KMS-11 (cell line): ENCODE measurements around the gene MYADM.

Source experiments
- H2AFZ ChIP-seq: fragments of 200-600 bp; sonication (generic); 2 replicates; pipeline ENCODE4 v1.6.1; 2016; ENCODE audit warnings: antibody characterized with exemption, mixed run types, low read depth
- H3K27ac ChIP-seq: fragments of 200-600 bp; sonication (generic); 2 replicates; pipeline ENCODE4 v1.6.1; 2016; ENCODE audit warnings: mild to moderate bottlenecking, mixed run types
- H3K27me3 ChIP-seq: fragments of 200-600 bp; sonication (generic); 2 replicates; pipeline ENCODE4 v1.6.1; 2017; ENCODE audit warnings: mild to moderate bottlenecking, low read depth, mixed run types, moderate library complexity; ENCODE audit not compliant: insufficient read depth
- H3K36me3 ChIP-seq: fragments of 200-600 bp; sonication (generic); 2 replicates; pipeline ENCODE4 v1.6.1; 2017; ENCODE audit warnings: mild to moderate bottlenecking, mixed run types; ENCODE audit not compliant: insufficient read depth
- H3K4me1 ChIP-seq: fragments of 200-600 bp; sonication (generic); 2 replicates; pipeline ENCODE4 v1.6.1; 2016; ENCODE audit warnings: mild to moderate bottlenecking, low read depth, mixed run types; ENCODE audit not compliant: poor library complexity, severe bottlenecking
- H3K4me2 ChIP-seq: fragments of 200-600 bp; sonication (generic); 2 replicates; pipeline ENCODE4 v1.7.0; 2016; ENCODE audit warnings: mild to moderate bottlenecking, mixed run types
- H3K4me3 ChIP-seq: fragments of 200-600 bp; sonication (generic); IDR thresholded peaks from 2 replicates; pipeline ENCODE4 v1.6.1; 2017; ENCODE audit warnings: low read depth, low read length, mixed read lengths; ENCODE audit not compliant: insufficient read depth
- H3K79me2 ChIP-seq: fragments of 200-600 bp; sonication (generic); 2 replicates; pipeline ENCODE4 v1.6.1; 2016; ENCODE audit warnings: low read depth, mixed run types; ENCODE audit not compliant: insufficient read depth
- H3K9ac ChIP-seq: fragments of 200-600 bp; sonication (generic); 2 replicates; pipeline ENCODE4 v1.6.1; 2016; ENCODE audit warnings: mild to moderate bottlenecking, mixed run types
- H4K20me1 ChIP-seq: fragments of 200-600 bp; sonication (generic); 2 replicates; pipeline ENCODE4 v1.6.1; 2016; ENCODE audit warnings: mild to moderate bottlenecking, mixed run types; ENCODE audit not compliant: insufficient read depth
- CTCF ChIP-seq: fragments of 200-600 bp; sonication (generic); conservative IDR thresholded peaks from 2 replicates; pipeline ENCODE4 v1.6.1; 2017; ENCODE audit warnings: low read depth, mild to moderate bottlenecking, antibody characterized with exemption, low read length, moderate library complexity, mixed read lengths

MYADM gene

GRCh38 chr19:53892301-53892980 lies 24.8 kb downstream of the MYADM start:
- TF ChIP-seq CTCF: no peak
- no peaks in the 10 kb centered on the region for H3K4me1 ChIP-seq
- H3K79me2 ChIP-seq: no peaks in the 10 kb centered on the region
- H3K9ac ChIP-seq: no peak overlapping the region
- H3K4me3 ChIP-seq: no peak overlapping the region
- no peaks in the 10 kb centered on the region for H4K20me1 ChIP-seq
- H3K36me3 ChIP-seq: no peaks in the 10 kb centered on the region
- H3K27me3 ChIP-seq: no peaks in the 10 kb centered on the region; the same call in 1 of the 2 replicates
- H3K27ac ChIP-seq: no peak overlapping the region
- H3K4me2 ChIP-seq: no peak overlapping the region
- no peak overlapping the region for H2AFZ ChIP-seq

DNA sequence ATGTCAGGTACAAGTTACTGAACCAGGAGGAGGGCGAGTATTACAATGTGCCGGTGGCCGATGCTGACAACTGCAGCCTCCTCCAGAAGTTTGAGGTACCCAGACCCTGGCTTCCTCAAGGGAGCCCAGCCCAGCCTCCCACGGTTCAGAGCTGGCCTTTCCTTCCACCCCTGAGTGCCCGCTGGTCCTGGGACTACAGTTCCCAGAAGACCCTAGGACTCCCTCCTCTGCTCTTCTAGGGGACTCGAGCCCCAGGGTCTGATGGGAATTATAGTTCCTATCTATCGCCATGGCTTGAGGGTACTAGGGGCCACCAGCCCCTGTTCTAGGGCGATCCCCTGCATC lies 25.3 kb downstream of the MYADM start:
- H3K4me2 ChIP-seq: no peak overlapping the region
- H3K36me3 ChIP-seq: no peaks in the 10 kb centered on the region
- H2AFZ ChIP-seq: no peak overlapping the region
- H3K27ac ChIP-seq: no peak overlapping the region
- H3K9ac ChIP-seq: no peak overlapping the region
- H3K79me2 ChIP-seq: no peaks in the 10 kb centered on the region
- no peak overlapping the region for H3K4me3 ChIP-seq
- no peak for TF ChIP-seq CTCF
- H4K20me1 ChIP-seq: no peaks in the 10 kb centered on the region
- H3K4me1 ChIP-seq: no peaks in the 10 kb centered on the region
- no peaks in the 10 kb centered on the region; the same call in 1 of the 2 replicates for H3K27me3 ChIP-seq

- H3K9ac ChIP-seq: no peak overlapping the region
- TF ChIP-seq CTCF: no peak
- no peaks in the 10 kb centered on the region; the same call in 1 of the 2 replicates for H3K27me3 ChIP-seq
- H2AFZ ChIP-seq: no peak overlapping the region
- H3K27ac ChIP-seq: no peak overlapping the region
- H3K79me2 ChIP-seq: no peaks in the 10 kb centered on the region
- no peaks in the 10 kb centered on the region for H4K20me1 ChIP-seq
- H3K4me3 ChIP-seq: no peak overlapping the region
- no peaks in the 10 kb centered on the region for H3K36me3 ChIP-seq
- no peaks in the 10 kb centered on the region for H3K4me1 ChIP-seq
- H3K4me2 ChIP-seq: no peak overlapping the region
These were observed 27.0 kb downstream of the MYADM start for GRCh38 chr19:53894707-53895106.

- Histone ChIP-seq H3K36me3 (no peaks in the 10 kb centered on the region), H3K27me3 (no peaks in the 10 kb centered on the region; the same call in 1 of the 2 replicates), H3K4me2 (no peak overlapping the region), H3K4me3 (no peak overlapping the region), H2AFZ (no peak overlapping the region), H3K9ac (no peak overlapping the region), H3K79me2 (no peaks in the 10 kb centered on the region), H4K20me1 (no peaks in the 10 kb centered on the region), H3K4me1 (no peaks in the 10 kb centered on the region), H3K27ac (no peak overlapping the region)
- no peak for TF ChIP-seq CTCF
These were observed 29.0 kb downstream of the MYADM start for GRCh38 chr19:53896682-53897081.
